C4-2B (cell line): ENCODE data around the gene CELSR3.

Experiments
- H3K27ac ChIP-seq: fragments of 450-650 bp; 2 replicates; pipeline ENCODE4 v1.5.1; 2017
- ZFX ChIP-seq: fragments of 450-650 bp; IDR thresholded peaks from 2 replicates; pipeline ENCODE4 v1.6.1; 2017
- TF ChIP-seq, protein P1 (sequence below): fragments of 450-650 bp; conservative IDR thresholded peaks from 2 replicates; pipeline ENCODE4 v1.5.1; 2017; ENCODE audit warnings: mild to moderate bottlenecking

CELSR3 gene

DNA sequence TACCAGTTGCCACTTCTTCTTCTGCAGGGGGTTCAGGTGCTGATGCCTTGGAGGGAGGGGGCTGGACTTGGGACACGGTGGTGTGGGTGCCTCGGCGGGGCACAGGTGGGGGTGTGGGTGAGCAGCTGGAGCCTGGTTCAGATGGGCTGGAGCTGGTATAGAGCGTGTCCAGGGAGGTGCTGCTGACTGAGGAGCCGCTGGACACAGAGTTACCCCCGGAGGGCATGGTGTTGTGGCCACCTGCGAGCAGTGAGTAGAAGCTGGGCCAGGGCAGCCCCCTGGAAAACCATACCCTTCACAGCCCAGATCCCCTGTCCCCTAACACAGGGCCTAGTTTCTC lies 18.8 kb upstream of the CELSR3 start:
- TF ChIP-seq ZFX, result no peak
- TF ChIP-seq, protein P1, sequence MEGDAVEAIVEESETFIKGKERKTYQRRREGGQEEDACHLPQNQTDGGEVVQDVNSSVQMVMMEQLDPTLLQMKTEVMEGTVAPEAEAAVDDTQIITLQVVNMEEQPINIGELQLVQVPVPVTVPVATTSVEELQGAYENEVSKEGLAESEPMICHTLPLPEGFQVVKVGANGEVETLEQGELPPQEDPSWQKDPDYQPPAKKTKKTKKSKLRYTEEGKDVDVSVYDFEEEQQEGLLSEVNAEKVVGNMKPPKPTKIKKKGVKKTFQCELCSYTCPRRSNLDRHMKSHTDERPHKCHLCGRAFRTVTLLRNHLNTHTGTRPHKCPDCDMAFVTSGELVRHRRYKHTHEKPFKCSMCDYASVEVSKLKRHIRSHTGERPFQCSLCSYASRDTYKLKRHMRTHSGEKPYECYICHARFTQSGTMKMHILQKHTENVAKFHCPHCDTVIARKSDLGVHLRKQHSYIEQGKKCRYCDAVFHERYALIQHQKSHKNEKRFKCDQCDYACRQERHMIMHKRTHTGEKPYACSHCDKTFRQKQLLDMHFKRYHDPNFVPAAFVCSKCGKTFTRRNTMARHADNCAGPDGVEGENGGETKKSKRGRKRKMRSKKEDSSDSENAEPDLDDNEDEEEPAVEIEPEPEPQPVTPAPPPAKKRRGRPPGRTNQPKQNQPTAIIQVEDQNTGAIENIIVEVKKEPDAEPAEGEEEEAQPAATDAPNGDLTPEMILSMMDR, result no peak
- H3K27ac ChIP-seq, result no peak overlapping the region

DNA sequence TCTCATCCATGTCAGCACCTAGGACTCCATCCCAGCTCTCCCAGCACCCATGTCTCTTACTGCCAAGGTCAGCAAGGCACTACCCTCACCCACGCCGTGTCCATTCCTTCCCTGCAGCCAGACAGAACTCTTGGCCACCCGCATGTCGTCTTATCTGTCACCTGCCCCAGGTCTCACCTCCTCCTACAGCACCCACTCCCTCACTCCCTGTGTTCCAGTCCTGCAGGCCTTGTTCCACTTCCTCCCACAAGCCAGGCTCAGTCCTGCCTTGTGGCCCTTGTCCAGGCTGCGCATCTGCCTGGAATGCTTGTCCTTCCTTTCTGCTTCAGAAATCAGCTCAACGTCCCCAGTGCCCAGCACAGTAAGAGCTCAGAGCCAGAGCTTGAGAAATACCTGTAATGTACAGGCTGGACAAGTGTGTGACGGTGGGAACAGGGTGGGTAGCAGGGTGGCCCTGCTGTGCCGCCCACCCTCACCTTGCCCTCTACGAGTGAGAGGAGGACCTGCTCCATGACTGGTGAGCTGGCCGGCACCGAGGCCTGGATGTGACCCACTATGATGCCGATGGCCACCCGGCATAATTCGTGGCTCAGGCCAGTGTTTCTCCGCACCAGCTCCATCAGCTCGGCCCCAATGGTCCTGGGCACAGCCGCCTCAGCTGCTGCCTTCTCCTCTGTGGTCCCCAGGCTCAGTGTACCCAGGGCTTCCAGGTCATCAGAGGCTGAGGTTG lies 18.3 kb upstream of the CELSR3 start:
- TF ChIP-seq, protein P1, result no peak
- TF ChIP-seq ZFX, result no peak
- no peak overlapping the region for H3K27ac ChIP-seq

DNA sequence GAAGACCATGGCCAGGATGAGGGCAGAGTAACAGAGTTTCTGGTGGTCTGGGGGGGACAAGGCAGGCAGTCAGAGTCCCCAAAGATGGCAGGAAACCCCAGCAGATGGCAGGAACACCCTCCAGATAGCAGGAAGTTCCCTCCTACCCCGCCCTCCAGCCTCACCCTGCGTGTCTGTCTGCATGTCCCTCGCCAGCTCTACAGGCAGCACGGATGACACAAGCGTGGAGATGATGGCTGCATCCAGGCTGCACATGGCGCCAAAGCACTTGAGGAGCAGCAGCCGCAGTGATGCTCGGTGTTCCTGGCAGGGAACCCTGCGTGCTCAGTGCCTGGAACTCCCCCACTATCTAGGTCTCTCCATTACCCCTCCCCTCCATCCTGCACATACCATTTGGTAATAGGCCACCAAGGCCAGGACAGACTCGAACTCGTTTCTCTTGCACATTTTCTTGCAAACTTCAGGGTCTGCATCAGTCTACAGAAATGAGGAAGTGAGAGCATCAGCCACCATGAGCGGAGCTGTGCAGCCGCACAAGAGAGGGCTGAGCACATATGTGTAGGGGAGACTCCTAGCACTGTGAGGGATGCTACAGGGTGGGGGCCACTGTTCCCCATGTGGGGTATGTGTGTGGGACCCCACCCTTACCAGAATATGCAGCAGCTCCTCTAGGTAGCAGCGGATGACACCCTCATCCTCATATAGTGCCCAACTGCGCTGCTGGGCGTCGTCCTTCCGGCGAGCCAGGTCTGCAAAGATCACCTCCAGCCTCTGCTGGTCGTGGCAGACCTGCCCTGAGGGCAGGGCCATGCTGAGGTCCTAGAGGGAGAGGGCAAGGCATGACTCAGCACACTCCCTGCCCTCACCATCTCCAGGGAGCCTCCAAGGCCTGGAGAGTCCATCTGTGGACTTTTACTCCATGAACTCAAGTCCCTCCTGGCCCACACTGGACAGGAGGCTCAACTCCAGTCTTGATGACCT lies 17.0 kb upstream of the CELSR3 start:
- TF ChIP-seq, protein P1, result no peak
- no peak for TF ChIP-seq ZFX
- H3K27ac ChIP-seq, result no peak overlapping the region

DNA sequence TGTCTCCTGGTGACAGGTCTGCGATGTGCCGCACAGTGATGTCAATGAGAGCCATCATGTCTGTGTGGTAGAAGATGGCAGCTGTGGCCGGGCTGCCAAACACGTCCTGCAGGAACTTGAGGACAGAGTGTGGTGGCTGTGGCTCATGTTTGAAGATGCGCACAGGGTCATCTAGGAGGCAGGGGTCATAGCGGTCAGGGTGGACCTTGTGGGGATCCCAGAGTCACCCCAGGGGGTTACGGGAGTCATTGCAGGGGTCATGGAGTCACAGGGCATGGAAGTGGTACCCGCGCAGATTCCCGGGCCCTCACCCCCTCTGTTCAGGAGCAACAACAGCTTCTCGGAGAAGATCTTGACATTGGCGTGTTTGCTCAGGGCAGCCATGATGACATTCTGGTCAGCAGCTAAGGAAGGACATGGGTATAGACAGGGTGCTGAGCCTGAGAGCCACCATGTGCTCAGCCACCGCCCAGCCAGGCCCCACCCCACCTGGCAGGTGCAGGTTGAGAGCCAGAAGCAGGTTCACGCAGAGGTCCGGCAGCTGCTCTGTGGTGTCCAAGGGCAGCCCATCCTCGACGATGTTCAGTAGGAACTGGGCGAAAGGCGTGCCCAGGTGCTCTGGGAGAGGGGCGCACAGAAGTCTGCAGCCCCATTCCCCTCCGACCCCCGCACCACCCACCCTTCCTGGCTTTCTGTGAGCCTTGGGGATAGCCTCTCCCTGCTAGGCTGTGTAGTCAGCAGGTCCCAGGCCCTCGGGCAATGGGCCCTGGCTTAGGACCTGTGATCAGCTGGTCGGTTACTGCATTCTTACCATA lies 16.1 kb upstream of the CELSR3 start:
- H3K27ac ChIP-seq, result no peak overlapping the region

DNA sequence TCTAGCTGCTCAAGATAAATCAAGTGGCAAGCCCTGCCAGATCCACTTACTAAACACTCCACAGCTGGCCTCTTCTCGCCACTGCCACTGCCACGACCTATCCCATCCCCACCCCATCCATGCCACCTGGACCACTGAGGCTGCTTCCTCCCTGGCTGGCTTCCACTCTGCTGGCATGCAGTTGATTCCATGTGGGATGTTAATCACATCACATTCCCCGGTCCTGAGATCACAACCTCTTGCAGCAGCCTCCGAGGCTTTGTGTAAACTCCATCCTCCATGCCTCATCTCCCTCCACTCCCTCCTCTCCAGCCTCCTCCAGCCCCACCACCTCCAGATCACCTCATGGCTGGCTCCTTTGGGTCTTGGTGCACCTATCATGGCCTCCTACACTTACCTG lies 15.4 kb upstream of the CELSR3 start:
- no peak overlapping the region for H3K27ac ChIP-seq
- TF ChIP-seq ZFX, result no peak
- TF ChIP-seq, protein P1, result no peak

More for the DNA sequence above, 16.1 kb upstream of the CELSR3 start:
- TF ChIP-seq, protein P1, result no peak
- no peak for TF ChIP-seq ZFX

DNA sequence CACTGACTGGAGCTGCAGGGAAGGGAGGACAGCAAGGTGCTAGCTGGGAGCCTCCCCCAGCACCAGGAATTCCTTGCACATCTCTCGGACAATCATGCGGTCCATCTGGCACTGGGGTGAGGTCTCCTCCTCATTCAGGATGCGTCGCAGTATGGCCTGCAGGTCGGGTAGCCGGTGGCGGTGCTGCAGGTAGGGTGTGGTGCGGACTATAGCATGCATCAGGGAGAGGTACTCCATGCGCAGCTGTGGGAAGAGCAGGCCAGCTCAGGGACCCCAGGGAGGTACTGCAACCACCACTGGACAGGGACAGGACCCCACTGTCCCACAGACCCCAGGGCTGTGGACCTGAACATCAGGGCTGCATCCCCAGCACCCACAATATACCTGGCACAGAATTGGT lies 11.8 kb upstream of the CELSR3 start:
- no peak for TF ChIP-seq ZFX
- TF ChIP-seq, protein P1, result no peak
- H3K27ac ChIP-seq, result no peak overlapping the region
